HG03064 (cell line): Measurements from ENCODE around the gene CSF2RB.
"Not testable (repeated sequence)": the region's sequence is repeated elsewhere in the genome, so short reads cannot be mapped to it uniquely, and the experiment has no call there.

Source experiments
- ATAC-seq: cut with Tn5 transposase; IDR thresholded peaks from one replicate; pipeline ENCODE4 v1.9.1; 2021; ENCODE audit warnings: low read depth; ENCODE audit not compliant: unreplicated experiment

CSF2RB gene

DNA sequence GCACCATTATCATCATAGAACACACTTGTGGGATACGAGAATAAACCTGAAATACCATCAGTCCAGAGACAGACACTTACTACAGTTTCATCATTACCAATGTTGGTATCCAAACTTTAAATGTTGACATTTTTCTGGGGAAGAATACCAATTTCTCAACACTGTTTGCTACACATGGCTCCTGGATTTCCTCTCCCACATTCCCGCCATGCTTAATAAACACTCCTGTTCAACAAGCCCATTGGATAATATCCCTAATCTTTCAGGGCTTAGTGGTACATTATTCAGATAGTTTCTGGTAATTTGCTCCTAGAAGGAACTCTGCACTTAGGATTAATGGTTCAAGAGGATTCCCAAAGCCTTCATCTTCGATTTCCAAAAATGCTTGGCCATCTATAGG lies 48.2 kb downstream of the CSF2RB start:
- no peak for ATAC-seq

DNA sequence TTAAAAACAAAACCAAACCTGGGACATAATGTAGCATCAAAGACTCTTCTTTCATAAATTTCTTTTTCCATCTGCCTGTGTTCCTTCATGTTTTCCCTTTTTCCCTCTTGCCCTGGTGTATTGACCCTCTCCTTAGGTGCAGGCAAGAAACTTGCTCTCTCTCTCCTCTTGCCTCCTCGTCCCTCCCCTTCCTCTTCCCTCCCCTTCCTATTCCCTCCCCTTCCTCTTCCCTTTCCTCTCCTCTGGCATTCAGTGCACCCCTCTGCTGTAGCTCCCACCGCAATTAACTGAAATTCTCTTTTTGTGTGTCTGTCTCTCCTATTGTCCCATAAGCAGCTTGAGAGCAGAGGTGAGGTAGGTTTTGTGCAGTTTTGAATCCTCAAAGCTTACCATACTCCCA lies 49.9 kb downstream of the CSF2RB start:
- no peak for ATAC-seq

DNA sequence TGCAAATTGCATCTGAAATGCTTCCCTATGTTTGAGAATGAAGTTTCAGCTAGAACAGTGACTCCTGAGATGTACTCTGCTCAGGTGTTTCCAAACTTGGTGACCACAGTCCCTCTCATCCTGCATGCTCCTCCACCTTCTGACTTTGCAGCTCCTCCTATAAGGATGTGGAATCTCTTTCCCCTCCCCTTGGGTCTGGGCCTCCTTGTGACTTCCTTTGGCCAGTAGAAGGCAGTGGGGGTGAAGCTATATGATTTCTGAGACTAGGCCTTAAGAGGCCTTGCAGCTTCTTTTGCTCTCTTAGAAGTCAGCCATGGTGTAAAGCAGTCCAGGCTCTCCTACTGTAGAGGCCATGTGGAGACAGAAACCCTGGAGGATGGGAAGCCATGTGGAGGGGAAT lies 50.7 kb downstream of the CSF2RB start:
- no peak for ATAC-seq

DNA sequence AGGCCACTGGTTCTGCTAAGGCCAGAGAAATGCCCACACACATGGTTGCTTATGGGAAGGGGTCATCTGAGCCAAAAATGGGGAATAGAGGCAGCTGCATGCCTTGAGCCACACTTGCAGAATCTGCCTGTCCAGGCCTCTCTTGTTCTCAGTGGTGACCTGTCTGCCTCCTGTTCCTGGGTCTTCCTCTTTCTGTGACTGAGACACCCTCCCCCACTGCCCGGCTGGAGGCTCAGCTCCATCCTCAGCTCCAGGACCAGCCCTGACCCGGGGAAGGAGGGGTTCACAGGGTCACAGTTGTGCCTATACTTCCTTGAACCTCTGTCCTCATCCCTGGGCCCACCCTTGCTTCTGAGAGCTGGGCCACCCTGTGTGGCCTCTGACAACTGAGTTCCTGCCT lies 52.3 kb downstream of the CSF2RB start:
- ATAC-seq, result no peak

DNA sequence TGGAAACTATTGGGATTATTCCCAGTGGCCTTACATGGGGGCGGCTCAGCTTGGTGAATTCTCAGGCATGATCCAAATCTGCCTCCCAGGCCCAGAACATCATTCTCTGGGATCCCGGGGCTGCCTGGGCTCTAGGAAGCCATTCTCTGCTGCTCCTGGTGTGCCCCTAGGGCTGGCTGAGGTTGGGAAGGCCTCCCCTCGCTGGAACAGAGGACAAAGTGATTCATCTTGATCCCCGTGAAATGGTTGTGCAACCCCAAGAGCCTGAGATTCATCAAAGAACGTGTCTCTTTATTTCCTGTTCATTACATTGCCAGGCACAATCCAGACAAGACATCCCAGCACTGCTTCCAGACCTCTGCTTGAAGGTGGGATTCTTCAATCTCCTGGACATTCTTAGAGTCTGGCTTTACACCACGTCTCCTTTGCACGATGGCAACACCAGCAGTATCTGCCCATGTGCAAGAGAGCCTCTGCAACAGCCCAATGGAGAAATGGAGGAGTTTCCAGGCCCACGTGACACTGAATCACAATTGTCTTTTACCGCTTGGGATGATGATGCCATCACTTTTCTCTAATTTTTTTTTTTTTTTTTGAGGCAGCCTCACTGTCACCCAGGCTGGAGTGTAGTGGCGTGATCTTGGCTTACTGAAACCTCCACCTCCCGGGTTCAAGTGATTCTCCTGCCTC lies 53.6 kb downstream of the CSF2RB start:
- no peak for ATAC-seq

DNA sequence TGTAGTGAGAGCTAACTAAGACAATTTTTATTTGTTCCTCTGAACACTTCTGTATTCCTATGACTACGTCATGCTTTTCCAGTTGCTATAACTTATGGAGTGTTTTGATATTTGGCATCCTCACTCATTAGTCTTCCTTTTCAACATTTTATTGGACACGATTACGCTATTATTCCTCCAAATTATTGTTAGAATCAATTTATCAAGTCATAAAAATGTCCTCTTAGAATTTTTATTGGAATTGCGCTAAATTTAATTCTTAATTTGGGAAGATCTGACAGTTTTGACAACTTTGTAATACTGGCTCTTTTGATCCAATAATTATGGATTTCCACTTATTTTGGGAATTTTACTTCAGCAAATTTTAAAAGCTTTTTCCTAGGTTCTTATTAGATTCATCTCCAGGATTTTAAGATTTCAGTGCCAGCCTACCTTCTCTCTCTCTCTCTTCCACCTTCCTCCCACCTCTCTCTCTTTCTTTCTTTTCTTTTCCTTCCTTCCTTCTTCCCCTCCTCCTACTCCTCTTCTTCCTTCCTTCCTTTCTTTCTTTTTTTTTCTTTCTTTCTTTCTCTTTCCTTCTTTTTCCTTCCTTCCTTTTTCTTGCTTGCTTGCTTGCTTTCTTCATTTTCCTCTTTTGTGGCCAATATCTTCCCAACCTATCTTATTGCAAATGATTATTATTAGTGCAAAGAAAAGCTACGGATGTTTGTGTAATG lies 55.0 kb downstream of the CSF2RB start:
- ATAC-seq, result no peak

DNA sequence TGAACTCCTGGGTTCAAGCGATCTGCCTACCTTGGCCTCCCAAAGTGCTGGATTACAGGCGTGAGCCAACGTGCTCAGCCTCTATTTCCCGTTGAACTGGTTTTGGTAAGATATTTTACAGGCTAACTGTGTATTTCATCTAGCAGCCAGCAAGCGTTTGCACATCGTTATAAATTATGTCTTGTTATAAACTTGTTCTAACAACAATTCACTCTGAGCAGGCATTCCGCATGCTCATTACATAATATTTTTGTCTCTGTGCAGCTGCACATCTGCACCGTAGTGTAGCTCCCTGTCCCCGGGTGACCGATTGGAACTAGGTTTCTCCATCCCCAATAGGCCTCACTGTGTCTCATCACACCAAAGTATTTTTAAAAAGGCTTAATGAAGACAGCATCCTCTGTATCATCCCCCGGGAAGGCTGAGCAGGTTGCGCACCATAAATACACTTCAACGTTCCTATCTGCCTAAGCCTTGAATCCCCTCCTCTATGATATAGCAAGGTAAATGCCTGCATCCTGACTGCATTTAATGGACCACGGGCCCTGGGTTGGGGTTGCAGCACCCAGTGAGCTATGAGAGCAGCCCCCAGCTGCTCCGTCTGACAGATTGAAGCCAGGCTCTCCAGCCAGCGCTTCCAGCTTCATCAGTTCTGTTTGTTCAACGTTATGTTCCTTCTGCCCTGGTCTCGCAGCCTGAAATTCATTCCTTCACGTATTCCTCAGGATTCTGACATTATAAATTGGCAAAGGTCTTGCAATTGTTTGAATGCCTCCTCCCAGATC lies 58.1 kb downstream of the CSF2RB start:
- no peak for ATAC-seq

DNA sequence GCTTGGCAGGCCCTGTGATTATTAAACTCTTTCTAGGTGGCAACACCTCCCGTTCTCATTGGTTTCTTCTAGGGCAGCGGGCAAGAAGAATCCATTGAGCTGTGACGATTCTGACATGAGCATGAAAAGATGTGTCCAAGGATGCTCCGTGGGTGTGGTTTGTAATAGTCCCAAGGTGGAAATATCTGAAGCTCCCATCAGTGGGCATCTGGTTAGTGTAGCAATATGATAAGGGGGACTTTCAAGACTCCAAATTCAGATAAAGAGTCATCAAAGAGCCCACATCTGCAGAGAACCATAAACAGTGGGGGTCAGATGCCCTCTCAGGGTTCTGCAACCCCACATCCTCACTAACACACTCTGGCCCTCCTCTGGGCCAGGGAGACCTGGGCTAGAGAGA lies 63.2 kb downstream of the CSF2RB start:
- no peak for ATAC-seq

DNA sequence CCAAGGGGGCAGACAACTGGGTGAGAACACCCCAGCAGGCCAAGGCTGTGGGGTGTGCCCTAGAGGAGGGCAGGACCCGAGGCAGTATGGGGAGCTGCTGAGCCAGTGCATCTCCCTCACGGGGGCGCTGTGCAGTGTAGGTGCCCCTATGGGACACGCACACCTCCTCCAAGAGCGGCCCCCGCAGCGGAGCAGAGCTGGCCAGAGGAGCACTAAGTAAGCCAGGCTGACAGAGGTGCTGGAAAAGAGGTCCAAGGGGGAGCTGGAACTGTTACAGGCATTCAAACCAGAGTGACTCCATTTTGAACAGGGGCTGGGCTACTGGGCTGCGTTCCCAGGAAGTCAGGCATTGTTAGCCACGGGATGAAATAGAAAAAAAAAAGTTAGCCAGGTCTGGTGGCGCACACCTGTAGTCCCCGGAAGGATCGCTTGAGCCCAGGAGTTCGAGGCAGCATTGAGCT lies 64.0 kb downstream of the CSF2RB start:
- ATAC-seq, result no peak

DNA sequence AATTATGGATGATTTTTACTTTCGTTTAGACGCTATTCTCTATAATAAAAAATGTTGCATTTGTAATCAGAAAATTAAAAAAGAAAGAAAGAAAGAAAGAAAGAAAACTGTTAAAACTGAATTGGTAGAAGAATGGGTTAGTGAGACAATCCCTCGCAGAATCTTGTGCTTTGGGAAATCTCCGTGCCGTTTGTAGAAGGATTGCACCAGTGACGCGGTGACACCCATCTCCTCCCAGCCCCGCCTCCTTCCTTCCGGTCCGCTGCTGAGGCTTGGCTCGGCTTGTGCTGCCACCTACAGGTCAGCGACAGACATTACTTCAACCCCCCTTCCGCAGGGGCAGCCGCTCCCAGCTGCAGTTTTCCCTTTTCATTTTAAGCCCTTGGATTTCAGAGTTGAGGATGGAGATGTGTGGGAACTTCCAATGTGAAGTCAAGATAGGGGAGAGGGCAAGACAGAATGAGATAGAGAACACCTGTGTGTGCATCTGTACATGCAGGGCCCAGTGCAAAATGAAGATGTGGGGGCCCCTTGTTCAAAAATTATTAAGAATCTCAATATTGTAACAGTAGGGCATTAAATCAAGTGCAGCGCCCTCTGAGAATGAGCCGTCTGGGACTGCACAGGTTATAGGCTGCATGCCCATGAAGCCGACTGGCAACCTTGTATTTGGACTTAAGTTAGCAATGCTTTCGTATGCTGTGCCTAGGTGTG lies 64.7 kb downstream of the CSF2RB start:
- peak; percentile 60 for ATAC-seq

DNA sequence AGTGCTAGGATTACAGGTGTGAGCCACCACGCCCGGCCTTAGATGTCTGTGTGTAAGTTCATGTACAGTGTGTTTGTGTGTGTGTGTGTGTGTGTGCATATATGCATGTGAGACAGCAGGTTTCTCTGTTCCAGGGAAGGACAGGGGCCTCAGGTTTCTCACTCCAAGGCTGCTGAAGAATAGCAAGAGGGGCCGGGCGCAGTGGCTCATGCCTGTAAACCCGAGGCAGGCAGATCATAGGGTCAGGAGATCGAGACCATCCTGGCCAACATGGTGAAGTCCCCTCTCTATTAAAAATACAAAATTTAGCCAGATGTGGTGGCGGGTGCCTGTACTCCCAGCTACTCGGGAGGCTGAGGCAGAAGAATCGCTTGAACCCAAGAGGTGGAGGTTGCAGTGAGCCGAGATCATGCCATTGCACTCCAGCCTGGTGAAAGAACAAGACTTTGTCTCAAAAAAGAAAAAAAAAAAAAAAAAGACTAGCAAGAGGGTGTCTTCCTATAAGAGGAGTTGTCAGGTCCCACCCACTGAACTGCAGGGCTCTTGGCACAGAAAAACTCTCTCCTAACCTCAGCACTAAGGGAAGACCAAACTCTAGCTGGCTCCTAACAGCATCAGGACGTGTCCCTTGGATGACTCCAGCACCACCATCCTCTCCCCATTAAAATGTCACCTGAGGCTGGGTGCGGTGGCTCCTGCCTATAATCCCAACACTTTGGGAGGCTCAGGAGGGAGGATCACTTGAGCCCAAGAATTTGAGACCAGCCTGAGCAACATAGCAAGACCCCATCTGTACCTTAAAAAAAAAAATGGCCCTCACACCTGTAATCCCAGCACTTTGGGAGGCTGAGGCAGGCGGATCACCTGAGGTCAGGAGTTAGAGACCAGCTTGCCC lies 65.8 kb downstream of the CSF2RB start:
- ATAC-seq, result no peak

DNA sequence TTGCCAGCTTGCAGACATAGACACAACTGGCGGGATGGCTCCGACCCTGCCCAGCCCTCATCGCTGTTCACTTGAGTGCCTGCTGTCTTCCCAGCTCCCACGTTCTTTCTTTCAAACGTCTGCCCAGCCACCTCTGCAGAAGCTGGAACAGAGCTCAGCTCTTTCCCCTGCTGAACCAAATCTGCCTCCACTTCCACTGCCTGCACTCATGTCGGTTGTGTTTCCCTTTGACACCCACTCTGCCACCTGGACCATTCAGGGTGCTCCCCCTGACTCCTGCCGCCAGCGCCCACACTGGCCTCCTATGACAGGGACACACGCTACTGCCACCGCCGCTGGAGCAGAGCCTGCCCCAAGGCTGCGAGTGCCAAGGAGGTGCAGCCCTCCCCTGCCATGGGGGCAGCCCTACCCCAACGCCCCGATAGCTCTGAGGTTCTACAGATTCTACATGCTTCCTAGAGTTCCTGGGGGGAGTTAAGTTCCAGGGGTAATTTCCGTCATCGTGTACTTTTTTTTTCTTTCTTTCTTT lies 67.9 kb downstream of the CSF2RB start:
- ATAC-seq, result no peak

DNA sequence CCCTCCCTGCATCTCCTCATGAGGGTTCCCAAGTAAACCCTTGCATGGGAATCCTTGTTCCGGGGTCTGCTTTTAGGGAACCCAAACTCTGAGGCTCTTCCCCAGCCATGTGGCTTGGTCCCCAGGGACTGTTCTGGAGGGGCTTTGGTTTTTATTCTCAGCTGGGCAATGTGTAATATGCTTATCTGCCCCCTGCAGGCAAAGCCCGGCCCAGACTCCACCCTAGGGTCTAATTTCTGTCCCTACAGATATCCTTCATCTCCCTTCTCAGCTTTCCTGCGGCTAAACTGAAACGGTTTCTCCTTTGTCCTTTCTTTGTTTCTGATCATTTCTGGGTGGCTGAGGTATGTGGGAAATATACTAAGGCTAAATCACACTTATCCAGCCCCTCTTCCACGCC lies 68.7 kb downstream of the CSF2RB start:
- ATAC-seq, result no peak

DNA sequence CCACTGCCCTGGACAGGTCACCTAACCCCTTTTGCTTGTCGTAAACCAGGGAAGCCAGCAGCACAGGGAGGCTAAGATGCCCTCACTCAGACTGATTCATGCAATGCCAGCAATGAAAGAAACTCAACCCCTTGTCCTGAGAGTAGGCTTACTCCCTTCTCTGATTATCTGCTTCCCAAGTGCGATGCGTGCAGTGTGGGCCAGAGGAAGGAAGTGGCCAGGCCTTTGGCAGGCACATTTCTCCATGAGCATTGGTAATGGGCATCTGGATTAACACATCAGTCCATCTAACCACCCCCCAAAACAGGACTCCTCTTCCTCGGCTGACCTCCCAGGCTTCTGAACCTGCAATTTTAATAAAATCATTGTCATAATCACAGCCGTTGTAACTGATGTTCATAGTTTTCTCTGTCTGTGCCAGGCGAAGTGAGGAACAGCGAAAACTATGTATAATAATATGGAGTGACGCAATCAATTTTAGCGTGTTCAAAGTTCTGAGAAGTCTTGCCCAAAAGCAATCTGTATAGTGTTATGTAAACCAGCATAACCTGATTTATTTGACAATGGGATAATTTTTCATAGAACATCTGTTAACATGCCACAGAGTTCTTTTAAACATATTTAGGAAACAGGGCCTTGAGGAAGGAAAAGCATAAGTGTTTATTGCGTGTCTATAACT lies 71.9 kb downstream of the CSF2RB start:
- ATAC-seq, result no peak

DNA sequence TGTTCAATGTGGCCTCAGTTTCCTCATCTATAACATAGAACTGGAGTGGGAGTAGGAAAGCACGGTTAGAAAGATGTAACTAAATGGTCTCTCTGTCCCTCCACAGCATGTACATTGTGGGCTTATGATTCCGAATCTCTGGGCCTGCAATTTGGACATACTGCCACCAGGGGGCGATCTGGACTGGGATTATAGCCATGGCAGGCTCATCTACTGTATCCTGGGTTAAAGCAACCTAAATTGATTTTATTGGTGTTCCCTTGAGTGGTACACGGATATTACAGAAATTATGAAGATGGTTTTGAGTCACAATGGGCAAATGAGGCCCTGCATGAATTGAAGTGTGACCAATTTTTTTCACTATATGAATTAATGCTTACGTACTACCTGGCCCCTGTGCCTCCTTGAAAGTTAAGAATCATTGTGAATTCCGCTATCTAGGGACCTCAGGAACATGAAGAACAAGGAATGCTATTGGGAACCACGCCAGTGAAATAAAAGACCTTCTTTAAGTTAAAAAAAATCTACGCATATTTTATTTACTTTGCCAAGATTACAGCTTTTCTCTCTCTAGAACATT lies 72.9 kb downstream of the CSF2RB start:
- no peak for ATAC-seq

DNA sequence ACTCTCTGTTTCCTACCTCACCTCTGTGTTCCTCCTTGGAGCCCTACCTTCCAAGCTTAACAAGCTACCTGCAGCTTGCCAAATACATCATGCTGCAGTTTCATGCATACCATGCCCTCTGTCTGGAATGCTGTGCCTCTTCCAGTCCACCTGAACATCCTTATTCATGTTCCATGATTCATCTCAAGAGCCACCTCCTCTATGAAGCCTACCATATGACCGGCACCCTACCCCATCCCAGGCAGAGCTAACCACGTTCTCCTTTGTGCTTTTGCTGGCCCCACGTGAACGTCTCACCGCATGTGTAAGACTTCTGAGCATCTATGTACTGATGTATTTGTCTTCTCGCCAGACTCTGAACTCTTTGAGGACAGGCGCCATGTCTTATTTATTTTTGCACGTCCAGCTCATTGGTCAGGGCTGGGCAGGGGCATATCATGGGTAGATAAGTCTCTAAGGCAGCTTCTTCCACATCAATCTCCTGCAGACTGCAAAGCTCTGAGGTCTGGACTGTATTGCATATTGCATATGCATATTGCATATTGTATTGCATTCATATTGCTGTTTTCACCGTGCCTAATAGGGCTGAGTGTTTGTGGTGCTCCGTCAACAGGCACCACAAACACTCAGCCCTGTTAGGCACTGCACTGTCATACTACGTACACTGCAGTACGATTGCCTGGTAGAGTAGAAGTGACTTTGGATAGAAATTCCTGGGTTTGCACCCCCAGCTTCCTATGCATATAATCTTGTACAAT lies 74.8 kb downstream of the CSF2RB start:
- no peak for ATAC-seq

DNA sequence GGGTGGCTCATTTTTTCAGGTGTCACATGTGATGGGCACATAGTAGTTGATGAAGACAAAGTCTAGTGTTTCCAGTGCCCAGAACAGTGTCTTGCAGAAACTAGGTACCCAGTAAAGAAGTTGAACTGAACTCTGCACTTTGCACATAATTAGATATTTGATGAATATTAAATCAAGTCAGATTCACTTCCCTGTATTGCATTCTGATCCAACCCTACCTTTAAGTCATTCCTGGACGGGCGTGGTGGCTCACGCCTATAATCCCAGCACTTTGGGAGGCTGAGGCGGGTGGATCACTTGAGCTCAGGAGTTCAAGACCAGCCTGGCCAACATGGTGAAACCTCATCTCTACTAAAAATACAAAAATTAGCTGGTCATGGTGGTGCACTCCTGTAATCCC lies 75.6 kb downstream of the CSF2RB start:
- ATAC-seq, result not testable (repeated sequence)
